Tibial nerve (tissue), 4 donors: ENCODE results near the gene KRTAP12-2.

Experiments
- EP300 ChIP-seq, 2 donors: sonication (generic); formaldehyde crosslinking; IDR thresholded peaks; one replicate each; pipeline ENCODE4 v1.6.1; 2017; ENCODE audit warnings: antibody characterized with exemption in 2 of 2, mild to moderate bottlenecking in 1 of 2
- POLR2A ChIP-seq, 2 donors: fragments of 450-650 bp; IDR thresholded peaks; one replicate each; pipeline ENCODE4 v1.6.1; 2017; ENCODE audit warnings: antibody characterized with exemption in 2 of 2, mild to moderate bottlenecking in 2 of 2, moderate library complexity in 2 of 2
- TF ChIP-seq, protein P1 (sequence below), 5 experiments: fragments of 200-600 bp in 3 of 5; fragments of 450-650 bp in 2 of 5; sonication (generic) in 3 of 5; IDR thresholded peaks; one replicate each; pipeline ENCODE4 v1.5.1; 2016 to 2019; ENCODE audit warnings: antibody characterized with exemption in 5 of 5, mild to moderate bottlenecking in 3 of 5, moderate library complexity in 2 of 5

DNA sequence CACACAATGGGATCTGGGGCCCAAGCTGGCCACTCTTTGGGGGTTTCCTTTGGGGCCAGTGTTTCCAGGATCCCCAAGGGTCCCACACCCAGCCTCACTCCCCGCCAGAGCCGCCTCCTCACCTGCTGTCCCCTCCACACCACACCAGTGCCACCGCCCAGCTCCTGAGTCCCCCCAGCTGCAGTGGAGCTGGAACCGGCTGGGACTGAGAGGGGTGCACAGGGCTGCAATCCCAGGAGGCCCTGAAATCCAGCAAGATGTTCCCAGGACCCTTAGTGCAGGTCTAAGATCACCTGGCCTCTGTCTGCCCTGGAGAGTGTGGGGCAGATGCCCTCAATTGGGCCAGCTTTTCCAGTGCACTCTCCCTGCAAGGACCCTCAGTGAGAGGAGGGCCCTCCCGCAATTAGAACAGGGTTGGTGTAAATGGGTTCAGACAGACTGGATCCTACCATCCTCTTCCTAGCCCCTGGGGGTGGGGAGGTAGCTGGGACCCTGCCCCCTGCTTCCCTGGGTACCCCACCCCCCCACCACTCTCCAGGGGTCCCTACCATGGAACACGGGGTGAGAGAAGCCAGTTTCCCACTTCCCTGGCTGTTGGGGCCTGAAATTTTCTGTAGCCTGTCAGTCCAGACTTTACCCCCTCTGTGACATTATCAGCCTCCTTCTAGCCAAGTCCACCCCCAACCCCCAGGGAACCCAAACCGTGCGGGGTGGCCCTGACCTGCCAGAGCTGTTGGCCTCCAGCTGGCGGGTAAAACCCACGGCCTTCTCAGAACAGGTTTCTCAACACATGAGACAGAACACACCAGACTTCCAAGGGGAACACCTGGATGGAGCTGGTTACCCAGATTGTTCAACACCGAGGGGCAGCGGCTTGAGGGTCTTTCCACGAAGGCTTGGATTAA lies 37.3 kb upstream of the KRTAP12-2 start:
- TF ChIP-seq, protein P1, sequence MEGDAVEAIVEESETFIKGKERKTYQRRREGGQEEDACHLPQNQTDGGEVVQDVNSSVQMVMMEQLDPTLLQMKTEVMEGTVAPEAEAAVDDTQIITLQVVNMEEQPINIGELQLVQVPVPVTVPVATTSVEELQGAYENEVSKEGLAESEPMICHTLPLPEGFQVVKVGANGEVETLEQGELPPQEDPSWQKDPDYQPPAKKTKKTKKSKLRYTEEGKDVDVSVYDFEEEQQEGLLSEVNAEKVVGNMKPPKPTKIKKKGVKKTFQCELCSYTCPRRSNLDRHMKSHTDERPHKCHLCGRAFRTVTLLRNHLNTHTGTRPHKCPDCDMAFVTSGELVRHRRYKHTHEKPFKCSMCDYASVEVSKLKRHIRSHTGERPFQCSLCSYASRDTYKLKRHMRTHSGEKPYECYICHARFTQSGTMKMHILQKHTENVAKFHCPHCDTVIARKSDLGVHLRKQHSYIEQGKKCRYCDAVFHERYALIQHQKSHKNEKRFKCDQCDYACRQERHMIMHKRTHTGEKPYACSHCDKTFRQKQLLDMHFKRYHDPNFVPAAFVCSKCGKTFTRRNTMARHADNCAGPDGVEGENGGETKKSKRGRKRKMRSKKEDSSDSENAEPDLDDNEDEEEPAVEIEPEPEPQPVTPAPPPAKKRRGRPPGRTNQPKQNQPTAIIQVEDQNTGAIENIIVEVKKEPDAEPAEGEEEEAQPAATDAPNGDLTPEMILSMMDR (IDR thresholded peaks at IDR 0.05): no peak
- TF ChIP-seq POLR2A (IDR thresholded peaks at IDR 0.05) (no peak), EP300 (IDR thresholded peaks at IDR 0.05) (no peak)
